Ectodermal cell (in vitro differentiated cells): ENCODE data around the gene SLC9A3.

Source experiments
- H3K27ac ChIP-seq: 2 replicates; pipeline ENCODE4 v1.7.0; 2013; ENCODE audit warnings: mild to moderate bottlenecking, low read depth, low read length; ENCODE audit not compliant: insufficient read depth, poor library complexity, severe bottlenecking
- H3K27me3 ChIP-seq: 2 replicates; pipeline ENCODE4 v1.7.0; 2013; ENCODE audit warnings: mild to moderate bottlenecking, low read length; ENCODE audit not compliant: insufficient read depth, control insufficient read depth, poor library complexity, severe bottlenecking
- H3K36me3 ChIP-seq: one replicate; pipeline ENCODE4 v1.7.0; 2013; ENCODE audit warnings: low read length; ENCODE audit not compliant: control insufficient read depth, insufficient read depth
- H3K4me1 ChIP-seq: one replicate; pipeline ENCODE4 v1.7.0; 2013; ENCODE audit warnings: low read length; ENCODE audit not compliant: control insufficient read depth, insufficient read depth
- H3K4me3 ChIP-seq: 2 replicates; pipeline ENCODE4 v1.7.0; 2013; ENCODE audit warnings: low read depth, low read length, control low read depth; ENCODE audit not compliant: insufficient read depth
- H3K9me3 ChIP-seq: 2 replicates; pipeline ENCODE4 v1.7.0; 2013; ENCODE audit warnings: mild to moderate bottlenecking, low read length, moderate library complexity; ENCODE audit not compliant: control insufficient read depth
- WGBS, 2 experiments: methylation state at CpG; one replicate each; pipeline ENCODE4 v1.1.7; 2013; ENCODE audit warnings: missing lambda C conversion rate in 2 of 2; 5-methylcytosine and 5-hydroxymethylcytosine counted together

SLC9A3 gene

GRCh38 chr5:468401-468800 is 55.8 kb downstream of the SLC9A3 start:
- Histone ChIP-seq H3K9me3 (no peaks in the 10 kb centered on the region), H3K36me3 (peaks cover 9% of the 10 kb centered on the region), H3K27ac (no peak overlapping the region), H3K4me3 (no peak overlapping the region), H3K4me1 (no peaks in the 10 kb centered on the region), H3K27me3 (peaks cover 3% of the 10 kb centered on the region)
- WGBS, 2 experiments = 91 to 94% methylated on average over 5 of the region's 6 CpGs

GRCh38 chr5:466661-467310 is 57.5 kb downstream of the SLC9A3 start:
- WGBS, 2 experiments = 94 to 96% methylated on average over 30 of the region's 30 CpGs
- peaks cover 19% of the 10 kb centered on the region for H3K36me3 ChIP-seq
- H3K9me3 ChIP-seq = no peaks in the 10 kb centered on the region
- H3K27me3 ChIP-seq = no peaks in the 10 kb centered on the region
- no peaks in the 10 kb centered on the region for H3K4me1 ChIP-seq
- no peak overlapping the region for H3K4me3 ChIP-seq
- H3K27ac ChIP-seq = no peak overlapping the region

GRCh38 chr5:465591-466403 is 58.5 kb downstream of the SLC9A3 start:
- Histone ChIP-seq H3K4me3 (no peak overlapping the region), H3K36me3 (peaks cover 20% of the 10 kb centered on the region), H3K27ac (no peak overlapping the region), H3K27me3 (no peaks in the 10 kb centered on the region), H3K4me1 (no peaks in the 10 kb centered on the region), H3K9me3 (no peaks in the 10 kb centered on the region)
- 92 to 94% methylated on average over 29 of the region's 29 CpGs for WGBS, 2 experiments

- Histone ChIP-seq H3K4me3 (no peak overlapping the region), H3K9me3 (no peaks in the 10 kb centered on the region), H3K36me3 (peaks cover 26% of the 10 kb centered on the region), H3K27ac (no peak overlapping the region), H3K4me1 (no peaks in the 10 kb centered on the region), H3K27me3 (no peaks in the 10 kb centered on the region)
- WGBS, 2 experiments = 95% methylated on average over 63 of the region's 63 CpGs
These were observed 59.2 kb downstream of the SLC9A3 start for GRCh38 chr5:464843-465590.

GRCh38 chr5:464446-464842 is 59.8 kb downstream of the SLC9A3 start:
- WGBS, 2 experiments = 94 to 95% methylated on average over 19 of the region's 19 CpGs

DNA sequence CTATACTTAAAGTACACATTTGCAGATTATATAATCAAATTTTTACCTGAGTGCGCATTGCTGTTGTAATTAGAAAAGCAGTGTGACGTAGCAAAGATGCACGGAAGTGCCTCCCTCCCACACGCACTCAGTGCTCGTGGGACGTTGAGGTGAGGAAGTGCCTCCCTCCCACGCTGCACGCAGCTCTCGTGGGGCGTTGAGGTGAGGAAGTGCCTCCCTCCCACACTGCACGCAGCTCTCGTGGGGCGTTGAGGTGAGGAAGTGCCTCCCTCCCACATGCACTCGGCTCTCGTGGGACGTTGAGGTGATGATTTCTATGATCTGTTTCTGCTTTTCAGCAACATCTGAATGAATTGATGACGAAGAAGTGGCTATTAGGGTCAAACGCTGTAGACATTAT is 60.3 kb downstream of the SLC9A3 start:
- Histone ChIP-seq H3K4me3 (no peak overlapping the region), H3K4me1 (no peaks in the 10 kb centered on the region), H3K36me3 (peaks cover 32% of the 10 kb centered on the region), H3K9me3 (no peaks in the 10 kb centered on the region), H3K27ac (no peak overlapping the region), H3K27me3 (no peaks in the 10 kb centered on the region)
- 94 to 95% methylated on average over 18 of the region's 18 CpGs for WGBS, 2 experiments

More at GRCh38 chr5:464446-464842, 59.8 kb downstream of the SLC9A3 start:
- Histone ChIP-seq H3K27ac (no peak overlapping the region), H3K36me3 (peaks cover 31% of the 10 kb centered on the region), H3K4me1 (no peaks in the 10 kb centered on the region), H3K9me3 (no peaks in the 10 kb centered on the region), H3K27me3 (no peaks in the 10 kb centered on the region), H3K4me3 (no peak overlapping the region)

DNA sequence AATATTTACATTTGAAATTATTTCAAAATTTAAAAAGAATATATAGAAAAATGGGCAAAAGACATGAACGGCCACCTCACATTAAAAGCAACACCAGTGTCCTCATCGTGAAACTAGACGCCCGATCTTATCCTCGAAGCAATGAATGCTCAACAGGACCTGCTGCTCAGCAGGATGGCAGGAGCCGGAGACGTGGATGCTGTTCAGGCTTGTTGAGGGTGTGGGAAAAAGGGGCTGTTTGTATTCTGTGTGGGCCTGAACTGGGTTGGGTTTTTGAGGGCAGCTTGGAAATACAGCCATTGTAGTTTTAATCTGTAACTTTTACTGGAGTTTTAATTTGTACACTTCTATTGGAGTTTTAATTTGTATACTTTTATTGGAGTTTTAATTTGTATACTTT is 60.9 kb downstream of the SLC9A3 start:
- peaks cover 32% of the 10 kb centered on the region for H3K36me3 ChIP-seq
- no peaks in the 10 kb centered on the region for H3K27me3 ChIP-seq
- 88% methylated on average over 7 of the region's 7 CpGs for WGBS, 2 experiments
- no peak overlapping the region for H3K27ac ChIP-seq
- no peak overlapping the region for H3K4me3 ChIP-seq
- no peaks in the 10 kb centered on the region for H3K4me1 ChIP-seq
- H3K9me3 ChIP-seq = no peaks in the 10 kb centered on the region

DNA sequence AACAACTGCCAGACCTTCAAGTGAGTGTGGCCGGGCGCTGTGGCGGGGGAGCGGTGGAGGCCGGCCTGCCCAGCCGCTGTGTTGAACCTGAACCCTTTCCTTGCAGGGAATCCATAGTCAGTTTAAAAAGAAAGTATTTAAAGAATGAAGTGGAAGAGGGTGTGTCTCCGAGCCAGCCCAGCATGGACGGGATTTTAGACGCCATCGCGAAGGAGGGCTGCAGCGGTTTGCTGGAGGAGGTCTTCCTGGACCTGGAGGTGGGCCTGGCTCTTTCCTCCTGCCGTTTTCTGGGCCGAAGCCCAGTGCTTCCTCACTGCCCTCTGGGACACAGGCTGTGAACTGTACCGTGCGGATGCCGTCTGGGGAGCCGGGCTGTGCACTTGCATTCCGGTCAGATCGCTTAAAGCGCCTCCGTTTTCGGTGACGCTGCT is 62.2 kb downstream of the SLC9A3 start:
- Histone ChIP-seq H3K36me3 (peaks cover 35% of the 10 kb centered on the region), H3K27ac (no peak overlapping the region), H3K4me1 (no peaks in the 10 kb centered on the region), H3K9me3 (no peaks in the 10 kb centered on the region), H3K27me3 (no peaks in the 10 kb centered on the region), H3K4me3 (no peak overlapping the region)
- WGBS, 2 experiments = 95 to 97% methylated on average over 24 of the region's 24 CpGs

DNA sequence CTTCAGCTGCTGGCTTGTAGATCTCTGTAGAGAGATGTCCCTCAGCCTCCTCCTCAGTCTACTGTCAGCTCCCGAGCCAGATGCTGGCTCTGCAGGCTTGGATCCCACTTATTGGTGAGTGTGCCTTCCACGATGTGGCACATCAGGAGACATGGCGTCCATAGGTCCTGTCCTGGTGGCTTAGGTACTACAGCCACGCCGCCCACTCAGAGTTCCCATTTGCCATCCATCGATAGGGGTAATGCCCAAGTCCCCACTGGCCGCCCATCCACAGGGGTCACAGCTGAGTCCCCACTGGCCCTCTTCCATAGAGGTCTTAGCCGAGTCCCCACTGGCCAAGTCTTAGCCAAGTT is 64.0 kb downstream of the SLC9A3 start:
- no peak overlapping the region for H3K27ac ChIP-seq
- H3K9me3 ChIP-seq = no peaks in the 10 kb centered on the region
- no peaks in the 10 kb centered on the region for H3K4me1 ChIP-seq
- H3K27me3 ChIP-seq = no peaks in the 10 kb centered on the region
- 95 to 96% methylated on average over 8 of the region's 8 CpGs for WGBS, 2 experiments
- H3K4me3 ChIP-seq = no peak overlapping the region
- peaks cover 34% of the 10 kb centered on the region for H3K36me3 ChIP-seq
